Femur (tissue), 1 donor: ENCODE measurements around the gene MOCS1.
"Not testable (repeated sequence)": the region's sequence is repeated elsewhere in the genome, so short reads cannot be mapped to it uniquely, and the experiment has no call there.

Experiments
- DNase-seq: peaks from one replicate; pipeline ENCODE4 v3.0.0-alpha.2; 2017

MOCS1 gene

DNA sequence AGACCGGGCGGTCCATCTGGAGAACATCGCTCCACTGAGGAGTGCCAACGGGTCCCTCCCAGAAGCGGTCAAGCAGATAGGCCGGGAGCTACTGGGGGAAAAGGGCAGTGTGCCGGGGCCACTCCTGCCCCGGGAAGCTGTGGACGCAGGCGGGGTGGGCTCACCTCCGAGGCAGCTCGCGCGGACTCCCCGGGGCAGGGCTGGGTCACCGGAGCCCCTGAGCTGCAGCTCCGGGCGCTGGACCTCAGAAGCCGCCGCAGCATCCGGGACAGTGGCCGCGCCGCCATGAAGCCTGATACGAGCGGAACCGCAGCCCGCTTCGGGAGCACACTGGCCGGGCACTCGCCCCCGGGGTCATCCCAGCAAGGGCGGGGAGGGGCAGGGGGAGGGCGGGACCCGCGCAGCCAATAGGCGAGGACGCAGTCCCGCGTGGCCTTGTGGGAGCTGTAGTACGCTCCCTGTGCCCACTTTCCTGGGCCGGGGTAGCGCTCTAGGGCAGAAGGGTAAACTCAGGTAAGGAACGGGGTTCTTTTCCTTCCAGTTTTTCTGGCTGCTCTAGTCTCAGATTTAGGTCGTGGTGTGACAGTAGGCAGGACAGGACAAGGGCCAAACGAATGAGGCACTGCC is at the start of gene MOCS1:
Gene MOCS1 (minus strand): TSS at position 332 of the 627 bp plus-strand sequence. CDS start 45 bp downstream, at position 287.
- peak; percentile 76 for DNase-seq

DNA sequence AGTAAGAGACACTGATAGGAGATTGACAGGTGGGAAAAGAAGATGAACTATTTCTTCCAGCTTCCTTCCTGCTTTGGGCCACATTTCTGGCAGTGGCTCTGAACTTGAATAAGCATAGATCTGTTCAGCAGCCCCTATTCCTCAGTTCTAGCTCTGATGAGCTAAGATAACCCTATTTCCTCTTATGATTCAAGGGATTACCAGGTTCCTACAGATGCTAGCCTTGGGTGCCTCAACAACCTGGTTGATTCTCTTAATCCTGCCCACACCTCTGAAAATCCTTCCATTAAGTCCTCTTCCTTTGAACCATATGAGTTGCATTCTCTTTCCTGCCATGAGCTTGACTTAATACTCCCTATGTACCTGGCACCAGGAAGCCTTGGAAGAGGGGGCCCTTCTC is 49.8 kb upstream of the MOCS1 start:
- no peak for DNase-seq

DNA sequence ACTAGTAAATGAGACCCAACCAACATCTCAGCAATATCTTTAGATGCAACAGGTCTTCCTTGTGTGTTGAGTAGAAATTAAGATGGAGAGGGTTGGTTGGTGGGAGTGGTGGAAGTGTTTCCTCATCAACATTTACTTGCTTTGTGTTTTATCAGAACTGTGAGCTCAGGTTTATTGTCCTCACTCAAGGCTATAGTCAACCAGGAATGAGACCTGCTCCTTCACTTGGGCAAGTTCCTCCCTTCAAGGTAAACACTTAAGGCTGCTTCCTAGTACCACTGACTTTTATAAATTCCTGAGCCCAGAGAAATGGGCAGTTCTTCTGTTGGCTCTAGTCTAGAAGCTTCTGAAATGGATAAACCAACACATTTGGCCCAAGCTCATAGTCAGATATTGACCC is 48.9 kb upstream of the MOCS1 start:
- DNase-seq = no peak

DNA sequence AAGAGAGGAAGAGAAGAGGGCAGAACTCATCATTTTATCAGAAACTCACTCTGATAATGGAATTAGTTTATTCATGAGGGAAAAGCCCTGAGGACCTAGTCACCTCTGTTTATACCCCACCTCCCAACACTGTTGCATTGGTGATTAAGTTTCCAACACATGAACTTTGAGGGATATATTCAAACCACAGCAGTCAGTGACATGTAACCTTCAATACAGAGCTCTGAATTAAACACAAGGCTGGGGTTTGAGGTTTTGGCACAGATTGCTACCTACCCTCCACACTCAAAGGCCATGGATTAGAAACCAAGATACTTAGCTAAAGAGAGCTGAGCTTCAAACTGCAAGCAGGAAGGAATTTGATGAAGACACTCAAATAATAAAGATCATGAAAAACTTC is 48.5 kb upstream of the MOCS1 start:
- peak; percentile 29 for DNase-seq

DNA sequence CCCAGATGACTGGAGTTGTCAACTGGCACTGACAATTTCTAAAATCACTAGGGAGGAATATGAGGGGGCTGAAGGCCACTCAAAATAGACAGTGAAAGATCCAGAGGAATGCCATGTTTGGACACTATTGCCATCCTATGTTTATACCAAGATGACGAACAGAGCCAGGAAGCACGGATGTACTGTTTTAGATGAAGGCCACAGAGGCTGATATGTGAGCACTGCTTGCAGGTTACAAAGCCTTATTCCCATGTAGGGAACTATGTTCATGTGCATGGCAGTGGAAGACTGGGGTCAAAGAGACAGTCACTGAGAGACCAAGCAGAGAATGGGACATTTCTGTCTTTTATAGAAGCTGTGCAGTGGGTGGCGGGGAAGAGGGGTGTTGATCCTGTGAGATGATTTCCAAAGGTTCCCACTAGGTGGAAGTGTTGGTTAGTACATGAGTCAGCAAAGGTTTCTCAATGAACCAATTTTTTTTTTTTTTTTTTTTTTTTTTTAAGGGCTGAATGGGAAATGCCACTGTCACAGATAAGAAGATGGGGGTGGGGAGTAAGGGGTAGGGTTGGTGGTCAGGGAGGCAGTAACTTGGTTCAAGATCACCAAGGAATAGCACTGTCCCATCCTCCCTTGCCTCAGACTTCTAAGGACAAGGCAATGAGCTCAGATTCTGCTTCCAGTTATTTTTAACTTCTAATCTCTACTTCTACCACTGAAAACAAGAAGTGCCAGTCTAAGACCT is 46.7 kb upstream of the MOCS1 start:
- peak; percentile 30 for DNase-seq

DNA sequence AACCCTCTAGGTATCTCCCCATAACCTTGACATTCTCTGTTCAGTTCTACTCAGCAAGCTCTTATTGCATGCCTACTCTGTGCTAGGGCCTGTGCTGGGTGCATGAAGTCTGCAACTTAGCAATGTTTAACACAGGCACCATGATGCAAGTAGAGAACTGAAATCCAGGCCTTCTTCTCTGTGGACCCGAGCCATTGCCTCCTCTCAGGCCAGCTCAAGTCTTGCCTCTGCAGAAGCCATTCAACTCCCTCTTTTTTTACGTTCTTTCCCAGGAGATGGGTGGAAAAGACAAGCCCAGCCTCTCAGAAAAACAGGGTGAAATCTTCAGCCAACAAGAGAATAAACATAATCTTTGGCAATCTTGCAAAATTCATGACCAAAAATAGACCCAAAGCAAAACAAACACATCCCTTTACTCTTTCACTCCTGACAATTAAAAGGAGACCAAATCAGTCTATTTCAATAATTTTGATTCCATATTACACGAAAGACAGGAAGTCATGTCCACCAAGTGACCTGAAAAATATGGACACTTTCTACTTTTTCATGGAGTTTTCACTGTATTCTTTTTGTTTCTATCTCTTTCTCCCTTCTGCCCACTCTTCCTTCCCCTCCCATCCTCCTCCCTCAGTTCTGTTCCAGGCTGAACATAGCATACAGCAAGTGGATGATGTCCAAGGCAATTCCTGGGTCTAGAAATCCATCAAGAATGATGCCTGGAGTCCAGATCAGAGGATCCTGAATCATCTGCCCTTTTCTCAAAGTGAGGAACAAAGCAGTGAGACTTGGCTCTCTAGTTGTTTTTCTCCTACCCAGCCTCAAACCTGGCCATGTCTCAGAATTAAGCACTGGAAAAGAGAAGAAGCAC is 45.4 kb upstream of the MOCS1 start:
- DNase-seq = no peak

DNA sequence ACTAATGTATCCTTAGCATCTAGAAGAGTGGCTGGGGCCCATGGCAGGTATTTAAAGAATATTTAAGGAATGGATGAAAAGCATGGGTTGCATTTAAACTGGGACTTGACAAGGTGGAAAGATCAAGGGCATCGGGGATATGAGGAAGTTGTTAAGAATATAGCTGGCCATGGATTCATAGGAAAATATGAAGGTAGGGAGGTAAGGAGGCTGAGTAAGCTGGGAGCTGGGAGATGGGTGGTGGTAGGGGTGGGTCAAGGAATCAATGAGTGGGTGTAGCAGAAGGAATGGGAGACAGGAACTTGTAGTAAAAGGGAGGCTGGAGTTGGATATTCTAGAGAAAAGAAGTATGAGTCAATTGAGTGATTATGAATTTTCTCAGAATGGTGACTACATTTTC is 44.0 kb upstream of the MOCS1 start:
- DNase-seq = no peak

DNA sequence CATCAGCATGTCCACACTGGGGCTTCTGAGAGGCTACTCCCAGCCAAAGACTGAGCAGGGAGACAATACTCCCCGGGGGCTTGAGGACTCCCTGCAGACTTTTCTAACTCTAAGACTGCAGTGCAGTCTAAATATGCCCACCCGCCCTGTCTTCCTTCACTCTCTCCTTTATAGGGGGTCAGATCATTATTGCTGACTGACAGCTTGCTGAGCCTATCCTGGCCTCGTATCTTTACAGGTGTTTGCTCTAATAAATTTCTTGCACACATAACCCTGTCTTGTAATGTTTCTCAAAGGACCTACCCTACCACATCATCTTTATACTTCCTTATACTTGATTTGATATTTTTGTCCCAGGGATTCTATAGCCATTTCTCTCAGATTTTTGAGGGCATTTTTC is 39.4 kb upstream of the MOCS1 start:
- no peak for DNase-seq

DNA sequence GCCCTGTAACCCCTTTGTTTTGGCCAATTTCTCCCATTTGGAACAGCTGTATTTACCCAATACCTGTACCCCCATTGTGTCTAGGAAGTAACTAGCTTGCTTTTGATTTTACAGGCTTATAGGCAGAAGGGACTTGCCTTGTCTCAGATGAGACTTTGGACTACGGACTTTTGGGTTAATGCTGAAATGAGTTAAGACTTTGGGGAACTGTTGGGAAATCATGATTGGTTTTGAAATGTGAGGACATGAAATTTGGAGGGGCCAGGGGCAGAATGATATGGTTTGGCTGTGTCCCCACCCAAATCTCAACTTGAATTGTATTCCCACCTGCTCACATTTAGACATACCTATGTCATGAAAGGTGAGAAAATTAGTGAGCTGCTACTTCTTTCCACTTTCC is 38.5 kb upstream of the MOCS1 start:
- DNase-seq = not testable (repeated sequence)

DNA sequence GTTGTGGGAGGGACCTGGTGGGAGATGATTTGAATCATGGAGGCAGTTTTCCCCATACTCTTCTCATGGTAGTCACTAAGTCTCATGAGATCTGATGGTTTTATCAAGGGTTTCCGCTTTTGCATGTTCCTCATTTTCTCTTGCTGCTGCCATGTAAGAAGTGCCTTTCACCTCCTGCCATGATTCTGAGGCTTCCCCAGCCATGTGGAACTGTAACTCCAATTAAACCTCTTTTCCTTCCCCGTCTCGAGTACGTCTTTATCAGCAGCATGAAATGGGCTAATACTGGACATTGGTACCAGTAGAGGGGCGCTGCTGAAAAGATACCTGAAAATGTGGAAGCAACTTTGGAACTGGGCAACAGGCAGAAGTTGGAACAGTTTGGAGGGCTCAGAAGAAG is 36.9 kb upstream of the MOCS1 start:
- not testable (repeated sequence) for DNase-seq

DNA sequence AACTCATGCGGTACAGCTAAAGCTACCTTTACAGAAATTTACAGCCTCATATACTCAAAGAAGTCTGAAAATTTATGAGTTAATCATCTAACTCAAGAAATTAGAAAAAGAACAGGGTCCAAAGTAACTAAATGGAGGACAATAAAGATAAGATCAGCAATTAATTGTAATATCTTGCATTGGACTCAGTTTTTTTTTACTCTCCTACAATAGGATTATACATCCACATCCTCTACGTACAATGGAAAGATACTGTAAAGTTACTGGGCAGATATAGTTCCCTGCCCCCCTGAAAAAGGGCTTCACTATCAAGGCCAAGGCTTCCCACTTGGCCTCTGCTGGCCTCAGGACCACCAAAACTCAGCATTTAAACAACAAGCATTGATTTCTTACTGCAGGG is 31.5 kb upstream of the MOCS1 start:
- no peak for DNase-seq

DNA sequence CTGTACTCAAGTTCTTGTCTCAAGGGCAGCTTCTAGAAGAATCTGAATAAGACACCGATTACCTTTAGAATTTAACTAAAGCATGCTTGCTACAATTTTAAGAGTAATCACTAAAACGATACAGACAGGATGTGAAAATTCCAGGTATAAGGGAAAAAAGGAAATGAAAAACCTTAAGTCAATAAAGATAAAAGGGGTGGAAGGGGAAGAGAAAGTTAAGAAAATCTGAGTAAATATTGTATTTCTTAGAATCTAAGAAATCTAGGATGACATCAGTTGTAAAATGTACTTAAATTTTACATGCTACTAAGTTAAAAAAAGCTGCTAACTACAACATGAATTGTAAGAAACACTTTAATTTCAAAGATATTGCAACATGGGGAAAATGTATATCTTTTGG is 30.3 kb upstream of the MOCS1 start:
- no peak for DNase-seq

DNA sequence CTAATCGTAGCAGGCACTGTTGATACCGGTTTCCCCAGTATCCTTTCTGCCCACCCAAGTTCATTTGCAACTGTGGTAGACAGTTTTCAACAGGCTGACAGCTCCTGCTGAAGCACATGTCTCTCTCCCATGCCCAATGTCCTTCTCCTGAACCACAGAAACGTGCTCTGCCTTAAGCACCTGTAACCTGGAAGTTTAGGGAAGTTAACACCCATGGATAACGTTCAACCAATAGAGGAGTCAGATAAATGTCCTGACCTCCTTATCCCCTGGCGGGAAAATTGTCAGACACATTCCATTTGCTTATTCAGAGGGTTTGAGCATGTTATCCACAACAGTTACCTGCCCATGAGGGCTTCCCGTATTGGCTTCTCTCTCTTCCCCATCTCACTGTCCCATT is 29.8 kb upstream of the MOCS1 start:
- DNase-seq = no peak

DNA sequence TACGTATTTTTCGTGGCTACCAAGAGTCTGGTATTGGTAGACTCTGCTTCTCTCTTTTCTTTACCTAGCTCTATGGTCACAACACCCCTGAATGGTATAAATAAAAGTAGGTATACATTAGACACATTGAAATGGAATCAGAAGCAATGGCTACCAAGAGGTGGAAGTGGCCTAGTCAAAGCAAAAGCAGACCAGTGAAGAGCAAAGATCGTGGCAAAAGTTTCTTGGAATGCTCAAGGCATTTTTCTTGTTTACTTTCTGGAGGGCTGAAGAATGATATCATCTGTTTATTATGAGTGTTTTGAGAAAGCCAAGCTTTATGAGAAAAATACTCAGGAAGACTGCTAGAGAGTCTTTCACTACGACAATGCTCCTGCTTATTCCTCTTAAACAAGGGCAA is 28.6 kb upstream of the MOCS1 start:
- no peak for DNase-seq

DNA sequence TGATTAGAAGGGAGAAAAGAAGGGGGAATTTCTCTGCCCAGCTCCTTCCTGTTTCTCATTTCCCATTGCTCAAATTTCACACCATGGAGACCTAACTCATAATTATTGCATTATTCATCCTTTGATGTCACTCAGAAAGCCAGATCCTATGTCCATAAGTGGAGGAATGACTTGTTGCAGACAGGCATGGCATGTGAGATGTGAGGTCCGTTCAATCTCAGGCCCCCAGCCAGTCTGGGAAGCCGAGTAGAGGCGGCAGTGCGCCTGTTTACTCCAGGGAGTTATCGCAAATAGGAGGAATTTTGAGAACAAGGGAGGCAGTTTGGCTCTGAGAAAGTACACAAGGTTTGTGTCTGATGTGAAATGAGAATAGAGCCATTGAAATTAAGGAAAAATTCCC is 26.9 kb upstream of the MOCS1 start:
- DNase-seq = no peak

DNA sequence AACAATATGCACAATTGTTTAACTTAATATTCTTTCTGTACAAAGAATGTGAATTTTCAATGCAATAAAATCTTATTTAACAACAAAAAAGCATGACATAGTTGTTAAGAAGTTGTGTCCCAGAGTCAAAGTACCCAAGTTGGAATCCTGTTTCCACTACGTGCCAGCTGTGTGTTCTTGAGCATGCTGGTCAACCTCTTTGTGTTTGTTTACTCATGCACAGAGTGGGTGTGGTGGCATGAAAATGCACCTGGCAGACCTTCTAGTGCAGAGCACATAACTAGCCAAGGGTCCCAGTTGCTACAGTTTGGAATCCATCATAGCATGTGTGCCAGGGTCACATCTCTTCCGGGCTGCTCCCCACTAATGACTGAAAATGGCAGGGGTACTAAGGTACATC is 24.7 kb upstream of the MOCS1 start:
- DNase-seq = no peak

DNA sequence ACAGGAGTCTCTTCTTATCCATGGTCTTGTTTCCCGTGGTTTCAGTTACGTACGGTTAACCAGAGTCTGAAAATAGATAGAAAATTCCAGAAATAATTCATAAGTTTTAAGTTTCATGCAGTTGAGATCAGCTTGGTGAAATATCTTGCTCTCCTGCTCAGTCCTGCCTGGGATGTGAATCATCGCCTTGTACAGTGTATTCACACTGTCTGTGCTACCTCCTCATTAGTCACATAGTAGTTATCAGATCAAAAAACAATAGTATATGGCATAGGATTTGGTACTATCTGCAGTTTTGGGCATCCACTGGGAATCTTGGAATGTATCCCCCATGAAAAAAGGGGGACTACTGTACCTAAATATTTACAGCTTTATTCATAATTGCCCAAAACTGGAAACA is 22.7 kb upstream of the MOCS1 start:
- no peak for DNase-seq

DNA sequence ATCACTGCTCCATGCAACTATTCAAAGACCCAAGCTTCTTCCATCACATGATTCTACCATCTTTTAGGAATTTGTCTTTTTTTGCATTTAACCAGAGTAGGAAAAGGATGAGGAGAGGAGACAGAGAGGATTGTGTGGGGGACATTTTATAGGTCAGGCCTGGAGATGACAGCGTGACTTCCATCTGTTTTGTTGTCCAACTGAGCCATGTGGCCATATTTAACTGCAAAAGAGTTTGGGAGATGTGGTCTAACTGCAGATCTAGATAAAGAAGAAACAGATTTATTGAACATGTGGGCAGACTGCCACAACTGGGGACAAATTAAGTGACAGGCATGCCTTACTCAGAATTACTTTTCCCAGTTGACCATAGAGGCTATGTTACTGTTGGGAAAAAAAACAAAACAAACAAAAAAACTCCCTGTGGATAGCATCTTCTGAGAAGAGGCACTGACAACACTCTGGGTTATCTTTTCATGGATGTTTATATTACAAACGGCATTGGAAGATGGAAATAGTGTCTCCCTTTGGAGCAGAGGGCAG is 18.9 kb upstream of the MOCS1 start:
- no peak for DNase-seq

DNA sequence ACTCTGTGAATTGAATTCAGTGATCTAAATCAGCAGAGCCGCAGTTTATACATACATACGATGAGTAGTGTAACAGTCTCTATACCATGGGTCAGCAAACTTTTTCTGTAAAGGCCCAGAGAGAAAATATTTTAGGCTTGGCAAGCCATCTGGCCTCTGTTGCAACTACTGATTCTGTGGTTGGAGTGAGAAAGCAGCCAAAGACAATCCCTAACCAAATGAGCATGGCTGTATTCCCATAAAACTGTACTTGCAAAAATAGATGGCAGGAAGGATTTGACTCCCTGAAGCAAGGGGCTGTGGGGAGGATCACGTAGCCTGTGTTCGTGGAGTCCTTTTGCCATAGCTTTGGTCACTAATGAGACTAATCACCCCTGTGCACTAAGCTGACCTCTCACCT is 17.9 kb upstream of the MOCS1 start:
- peak; percentile 48 for DNase-seq

DNA sequence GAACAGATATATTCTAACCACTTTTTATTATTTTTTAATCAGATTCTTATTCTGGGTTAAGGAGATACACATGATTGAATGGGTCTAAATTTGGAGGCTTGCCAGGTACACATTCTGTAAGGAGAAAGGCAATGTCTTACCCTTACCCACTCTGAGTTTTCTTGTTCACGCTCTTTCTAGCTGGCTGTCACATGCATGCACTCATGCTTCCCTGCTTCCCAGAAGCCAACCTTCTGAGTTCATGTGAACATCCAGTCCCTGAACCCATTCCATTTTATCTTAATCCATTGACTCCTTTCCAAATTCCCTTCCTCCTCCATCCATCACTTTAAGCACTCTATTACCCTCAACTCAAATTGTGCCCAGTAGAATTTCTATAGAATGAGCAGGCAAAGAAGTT is 17.5 kb upstream of the MOCS1 start:
- DNase-seq = no peak

DNA sequence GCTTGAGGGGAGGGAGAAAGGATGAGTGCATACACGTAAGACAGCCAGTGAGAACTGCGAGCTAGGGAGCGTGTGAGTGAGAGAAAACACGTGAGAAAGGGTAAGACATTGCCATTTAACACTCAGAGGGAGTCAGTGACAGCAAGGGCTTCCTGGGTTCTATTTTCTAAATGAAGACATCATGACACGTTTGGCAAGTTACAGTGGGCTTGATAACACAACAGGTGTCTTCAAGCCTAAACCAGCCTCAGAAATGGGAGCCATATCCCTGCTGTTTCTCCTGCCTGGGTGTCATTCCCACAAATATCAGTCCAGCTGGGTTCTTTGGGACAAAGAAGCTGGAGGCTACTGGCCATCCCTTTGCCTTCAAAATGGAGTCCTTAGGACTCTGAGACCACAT is 16.9 kb upstream of the MOCS1 start:
- no peak for DNase-seq

DNA sequence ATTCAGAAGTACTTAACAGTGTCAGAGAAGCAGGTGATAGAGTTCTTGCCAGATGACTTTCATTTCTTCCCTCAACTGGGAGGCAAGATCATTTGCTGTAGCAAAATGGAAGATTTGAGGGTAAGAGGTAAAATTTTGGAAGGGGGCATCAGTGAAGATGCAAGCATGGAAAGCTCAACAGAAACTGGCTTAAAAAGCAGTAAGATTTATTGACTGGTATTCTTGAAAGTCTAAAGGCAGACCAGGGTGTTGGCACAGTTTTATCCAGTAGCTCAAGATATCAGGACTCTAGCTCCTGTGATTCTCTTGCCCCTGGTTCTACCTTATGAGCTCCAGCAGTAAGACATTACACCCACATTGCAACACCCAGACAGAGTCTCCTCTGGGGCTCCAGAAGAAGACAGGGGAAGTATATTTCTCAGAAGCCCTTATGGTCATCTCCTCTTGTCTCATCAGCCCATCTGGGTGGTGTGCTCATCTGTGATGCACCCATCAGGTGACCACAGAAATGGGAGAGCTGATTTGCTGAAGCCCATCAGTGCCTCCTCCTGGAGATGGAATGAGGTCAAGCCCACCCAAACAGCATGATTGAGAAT is 16.0 kb upstream of the MOCS1 start:
- no peak for DNase-seq

DNA sequence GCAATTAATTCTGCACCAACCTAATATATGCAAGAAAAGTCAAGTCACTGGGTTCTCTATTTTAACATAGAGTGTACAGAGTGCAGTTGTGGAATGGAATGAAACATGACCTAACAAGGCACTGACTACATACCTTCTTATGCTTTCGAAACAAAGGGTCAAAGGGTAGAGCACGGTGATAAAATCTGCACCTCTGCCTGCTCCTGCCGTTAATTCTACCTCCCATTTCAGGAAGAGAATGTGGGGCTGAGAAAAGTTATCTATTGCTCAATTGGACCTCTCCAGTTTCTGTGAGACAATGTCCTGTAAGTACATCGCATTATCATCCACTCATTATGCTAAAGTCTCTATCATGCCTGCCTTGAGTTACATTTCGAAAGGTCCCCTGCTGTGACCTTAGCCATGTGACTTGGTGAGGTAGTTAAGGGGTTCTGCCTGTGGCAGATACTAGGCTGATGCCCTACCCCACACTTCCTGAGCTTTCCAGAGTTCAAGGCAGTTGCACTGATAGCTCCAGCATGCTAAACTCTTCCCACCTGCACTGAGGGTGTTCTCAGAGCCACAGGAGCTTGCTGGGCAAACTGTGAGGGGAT is 14.0 kb upstream of the MOCS1 start:
- DNase-seq = no peak
